GM12865 (cell line): ENCODE measurements around the gene HES4.
"Not testable (repeated sequence)": the region's sequence is repeated elsewhere in the genome, so short reads cannot be mapped to it uniquely, and the experiment has no call there.

Source experiments
- DNase-seq: peaks from one replicate; pipeline ENCODE4 v3.0.0; 2010; ENCODE audit warnings: low read depth
- H3K4me3 ChIP-seq: 2 replicates; pipeline ENCODE4 v1.5.1; 2011; ENCODE audit warnings: mild to moderate bottlenecking, low read depth, low read length, control low read depth
- CTCF ChIP-seq: IDR thresholded peaks from 2 replicates; pipeline ENCODE4 v1.5.1; 2011; ENCODE audit warnings: low read length, control low read depth, low read depth, inconsistent platforms; ENCODE audit not compliant: insufficient read depth; ENCODE audit errors: missing control alignments

The HES4 gene

GRCh38 chr1:993379-993995, 6.4 kb downstream of the HES4 start:
- no peak for DNase-seq
- TF ChIP-seq CTCF = no peak
- H3K4me3 ChIP-seq = no peak overlapping the region

DNA sequence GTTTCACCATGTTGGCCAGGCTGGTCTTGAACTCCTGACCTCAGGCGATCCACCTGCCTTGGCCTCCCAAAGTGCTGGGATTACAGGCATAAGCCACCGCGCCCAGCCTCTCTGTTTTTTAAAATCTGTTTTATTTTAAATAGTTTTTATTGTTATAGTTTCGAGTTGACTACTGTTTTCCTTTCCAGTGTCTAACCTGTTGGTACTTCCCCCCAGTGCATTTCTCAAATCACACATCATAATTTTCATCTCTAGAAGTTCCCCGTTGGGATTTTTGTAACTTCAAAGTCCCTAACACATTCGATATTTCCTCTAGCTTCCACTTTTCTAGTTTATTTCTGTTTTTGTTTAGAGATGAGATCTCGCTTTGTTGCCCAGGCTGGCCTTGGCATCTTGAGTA, 7.5 kb downstream of the HES4 start:
- no peak for TF ChIP-seq CTCF
- H3K4me3 ChIP-seq = no peak overlapping the region
- peak; percentile 56 for DNase-seq

GRCh38 chr1:991895-992294, 8.0 kb downstream of the HES4 start:
- H3K4me3 ChIP-seq = no peak overlapping the region
- no peak for DNase-seq
- TF ChIP-seq CTCF = no peak

DNA sequence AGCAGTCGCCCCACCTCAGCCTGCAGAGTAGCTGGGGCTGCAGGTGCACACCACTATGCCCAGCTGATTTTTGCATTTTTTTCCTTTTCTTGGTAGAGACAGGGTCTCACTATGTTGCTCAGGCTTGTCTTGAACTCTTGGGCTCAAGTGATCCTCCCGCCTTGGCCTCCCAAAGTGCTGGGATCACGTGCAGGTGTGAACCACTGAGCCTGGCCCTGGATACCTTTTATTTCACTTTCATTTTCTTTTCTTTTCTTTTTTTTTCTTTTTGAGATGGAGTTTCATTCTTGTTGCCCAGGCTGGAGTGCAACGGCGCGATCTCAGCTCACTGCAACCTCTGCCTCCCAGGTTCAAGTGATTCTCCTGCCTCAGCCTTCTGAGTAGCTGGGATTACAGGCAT, 8.6 kb downstream of the HES4 start:
- H3K4me3 ChIP-seq, DNase-seq: not testable (repeated sequence)

DNA sequence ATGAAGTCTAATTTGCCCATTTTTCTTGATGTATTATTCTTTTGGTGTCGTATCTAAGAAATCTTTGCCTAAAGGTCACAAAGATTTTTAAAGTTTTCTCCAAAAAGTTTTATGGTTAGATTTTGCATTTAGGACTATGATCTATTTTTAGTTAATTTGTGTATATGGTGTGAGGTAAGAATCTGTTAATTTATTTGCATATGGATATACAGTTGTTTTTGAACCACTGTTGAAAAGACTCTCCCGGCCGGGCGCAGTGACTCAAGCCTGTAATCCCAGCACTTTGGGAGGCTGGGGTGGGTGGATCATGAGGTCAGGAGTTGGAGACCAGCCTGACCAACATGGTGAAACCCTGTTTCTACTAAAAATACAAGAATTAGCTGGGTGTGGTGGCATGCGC, 11.8 kb downstream of the HES4 start:
- DNase-seq, H3K4me3 ChIP-seq: not testable (repeated sequence)

DNA sequence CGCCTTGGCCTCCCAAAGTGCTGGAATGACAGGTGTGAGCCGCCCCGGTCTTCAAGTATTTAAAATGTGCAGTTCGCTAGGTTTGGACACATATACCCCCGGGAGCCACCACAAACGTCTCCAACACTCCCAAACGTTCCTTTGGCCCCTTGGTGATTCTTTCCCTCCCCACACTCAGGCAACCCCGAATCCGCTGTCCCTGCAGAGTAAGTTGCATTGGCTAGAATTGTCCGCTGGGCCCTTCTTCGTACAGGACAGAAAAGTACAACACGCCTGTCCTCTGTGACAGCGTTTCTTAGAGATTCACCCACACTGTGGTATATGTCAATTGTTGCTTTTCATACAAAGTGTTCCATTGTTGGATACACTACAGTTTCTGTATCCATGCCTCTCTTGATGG, 14.8 kb downstream of the HES4 start:
- H3K4me3 ChIP-seq = no peak overlapping the region
- DNase-seq = no peak
- TF ChIP-seq CTCF = no peak

- TF ChIP-seq CTCF = no peak
- no peak for DNase-seq
- no peak overlapping the region for H3K4me3 ChIP-seq
These were observed 15.5 kb downstream of the HES4 start for GRCh38 chr1:984476-984814.

GRCh38 chr1:983798-984475, 16.0 kb downstream of the HES4 start:
- H3K4me3 ChIP-seq = no peak overlapping the region
- peak; percentile 46 for DNase-seq
- peak; percentile 92 for TF ChIP-seq CTCF
